ENCODE measurements around the gene UPK1A.

DNA sequence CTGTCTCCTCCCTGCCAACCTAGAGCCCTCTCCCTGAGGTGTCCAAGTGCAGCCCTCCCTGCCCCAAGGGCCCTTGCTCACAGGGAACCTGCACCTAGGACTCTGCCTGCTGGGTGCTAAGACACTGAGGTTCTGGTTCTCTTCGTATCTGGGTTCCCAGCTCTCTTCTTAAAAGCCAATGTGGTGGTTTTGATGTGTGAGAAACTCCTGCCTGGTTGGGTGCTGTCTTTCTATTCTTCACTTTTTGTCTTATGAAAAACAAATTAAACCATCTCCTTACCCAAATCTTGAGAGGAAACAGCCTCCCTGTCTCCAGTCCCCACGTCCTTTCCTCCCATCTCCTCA is 47.2 kb downstream of the UPK1A start:
- TF ChIP-seq GATA2 (IDR thresholded peaks at IDR 0.05; ENCODE audit: low read depth, low read length) (no peak), GATA3 (IDR thresholded peaks at IDR 0.05; ENCODE audit: low read depth, low read length) (no peak)

All from SH-SY5Y (cell line).